GM18511 (cell line): Measurements from ENCODE around the gene ENPP7.

ENCODE experiments used
- ATAC-seq: cut with Tn5 transposase; IDR thresholded peaks from one replicate; pipeline ENCODE4 v1.9.1; 2021; ENCODE audit warnings: mild to moderate bottlenecking, moderate library complexity; ENCODE audit not compliant: unreplicated experiment

The ENPP7 gene

GRCh38 chr17:79730437-79730768 is 340 bp upstream of the ENPP7 start:
- ATAC-seq = no peak

GRCh38 chr17:79732254-79732653 is 1.5 kb downstream of the ENPP7 start:
- ATAC-seq = no peak

GRCh38 chr17:79732804-79733691 is 2.3 kb downstream of the ENPP7 start:
- ATAC-seq = no peak

- ATAC-seq = no peak
Observed at GRCh38 chr17:79733692-79734070, 2.9 kb downstream of the ENPP7 start.

GRCh38 chr17:79735096-79735495 is 4.4 kb downstream of the ENPP7 start:
- ATAC-seq = no peak

GRCh38 chr17:79737046-79737921 is 6.5 kb downstream of the ENPP7 start:
- no peak for ATAC-seq

- ATAC-seq = no peak
Observed at GRCh38 chr17:79737922-79738578, 7.3 kb downstream of the ENPP7 start.

- ATAC-seq = no peak
Observed at GRCh38 chr17:79738643-79739042, 7.9 kb downstream of the ENPP7 start.

- ATAC-seq = no peak
Observed at GRCh38 chr17:79739148-79740062, 8.7 kb downstream of the ENPP7 start.

GRCh38 chr17:79740413-79740812 is 9.7 kb downstream of the ENPP7 start:
- ATAC-seq = no peak

- no peak for ATAC-seq
Observed at GRCh38 chr17:79741401-79741750, 10.6 kb downstream of the ENPP7 start.

- no peak for ATAC-seq
Observed at GRCh38 chr17:79741751-79742588, 11.2 kb downstream of the ENPP7 start.

- ATAC-seq = no peak
Observed at GRCh38 chr17:79742589-79742918, 11.8 kb downstream of the ENPP7 start.

- ATAC-seq = no peak
Observed at GRCh38 chr17:79742951-79743476, 12.3 kb downstream of the ENPP7 start.

- no peak for ATAC-seq
Observed at GRCh38 chr17:79743614-79744013, 12.9 kb downstream of the ENPP7 start.

GRCh38 chr17:79745641-79746105 is 14.9 kb downstream of the ENPP7 start:
- no peak for ATAC-seq

- no peak for ATAC-seq
Observed at GRCh38 chr17:79746889-79747507, 16.3 kb downstream of the ENPP7 start.

GRCh38 chr17:79747508-79748294 is 17.0 kb downstream of the ENPP7 start:
- ATAC-seq = no peak
